GM20000 (cell line): Measurements from ENCODE around the gene NWD2.

Source experiments
- DNase-seq: peaks from one replicate; pipeline ENCODE4 v3.0.0; 2012; ENCODE audit warnings: low spot score
- CTCF ChIP-seq: IDR thresholded peaks from 2 replicates; pipeline ENCODE4 v1.5.1; 2012; ENCODE audit warnings: mild to moderate bottlenecking, control low read depth; ENCODE audit errors: extremely low read depth, missing control alignments

Gene NWD2

DNA sequence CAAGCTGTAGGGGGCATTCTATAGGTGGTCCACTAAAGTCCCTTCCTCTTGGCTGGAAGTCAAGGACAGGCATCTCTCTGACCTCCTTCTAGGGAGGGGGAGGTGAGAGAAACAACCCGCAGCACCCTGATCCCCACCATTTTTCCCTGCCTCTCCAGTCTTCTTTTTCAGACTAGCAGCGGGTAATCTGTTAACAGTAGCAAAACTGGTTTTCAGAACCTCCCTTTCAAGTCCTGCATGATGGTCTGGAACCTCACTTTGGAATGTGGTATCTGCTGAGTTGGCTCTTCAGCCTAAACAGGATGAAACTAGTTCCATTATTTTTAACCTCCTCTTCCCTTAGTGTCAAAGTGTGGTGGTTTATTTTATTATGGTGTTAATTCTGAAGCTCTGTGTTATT lies 196.0 kb downstream of the NWD2 start:
- DNase-seq, result no peak

DNA sequence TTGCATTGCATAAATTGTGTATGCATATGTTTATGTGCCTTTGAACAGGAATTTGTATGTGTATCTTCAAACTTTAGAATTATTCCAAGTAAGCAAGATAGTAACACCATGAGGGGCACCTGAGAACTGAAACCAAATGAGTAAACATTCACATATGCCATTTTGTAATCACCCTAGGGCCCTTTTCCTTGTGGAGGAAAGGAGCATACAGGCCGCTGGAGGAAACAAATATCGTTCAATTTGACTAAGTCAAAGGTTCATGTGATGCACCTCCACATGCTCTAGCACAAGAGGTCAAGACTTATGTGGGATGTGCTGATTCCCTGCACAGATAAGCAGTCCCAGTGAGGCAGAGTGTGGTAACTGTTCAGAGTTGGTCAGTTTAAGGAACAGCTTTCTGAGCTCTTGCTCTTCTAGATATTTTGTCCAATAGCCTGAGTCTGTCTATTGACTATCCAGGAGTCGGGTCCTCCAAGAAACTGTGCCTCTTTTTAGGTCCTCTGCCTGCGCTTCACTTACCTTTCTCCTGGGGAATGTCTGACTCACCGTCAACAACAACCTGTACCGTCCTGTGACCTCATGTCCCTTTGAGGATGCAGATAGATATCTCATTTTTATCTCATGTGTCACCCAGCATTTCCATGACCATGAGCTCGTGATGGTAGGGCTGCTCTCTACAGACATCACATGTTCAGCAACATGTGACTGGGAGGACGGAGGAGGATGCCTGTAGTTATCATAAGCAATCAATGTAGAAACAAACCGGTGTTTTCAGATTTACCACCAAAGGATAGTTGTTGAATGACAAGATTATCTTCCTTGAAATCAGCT lies 196.9 kb downstream of the NWD2 start:
- no peak for DNase-seq
- TF ChIP-seq CTCF, result no peak

More for the DNA sequence above, 196.0 kb downstream of the NWD2 start:
- no peak for TF ChIP-seq CTCF

- no peak for DNase-seq
- TF ChIP-seq CTCF, result no peak
Observed at GRCh38 chr4:37442062-37442323, 197.4 kb downstream of the NWD2 start.

GRCh38 chr4:37443137-37443536 lies 198.6 kb downstream of the NWD2 start:
- DNase-seq, result no peak
- no peak for TF ChIP-seq CTCF

DNA sequence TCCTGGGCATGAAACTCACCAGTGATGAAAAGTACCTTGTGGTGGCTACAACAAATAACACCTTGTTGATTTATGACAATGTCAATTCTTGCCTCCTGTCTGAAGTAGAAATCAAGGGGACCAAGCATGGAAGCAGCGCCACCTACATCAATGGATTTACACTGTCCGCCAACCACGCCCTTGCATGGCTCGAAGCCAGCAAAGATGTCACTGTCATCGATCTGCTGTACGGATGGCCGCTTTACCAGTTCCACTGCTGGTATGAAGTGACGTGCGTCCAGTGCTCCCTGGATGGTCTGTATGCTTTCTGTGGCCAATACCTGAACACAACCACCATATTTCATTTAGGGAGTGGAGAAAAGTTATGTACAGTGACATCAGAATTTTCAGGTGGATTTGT lies 200.5 kb downstream of the NWD2 start:
- TF ChIP-seq CTCF, result no peak
- DNase-seq, result no peak

DNA sequence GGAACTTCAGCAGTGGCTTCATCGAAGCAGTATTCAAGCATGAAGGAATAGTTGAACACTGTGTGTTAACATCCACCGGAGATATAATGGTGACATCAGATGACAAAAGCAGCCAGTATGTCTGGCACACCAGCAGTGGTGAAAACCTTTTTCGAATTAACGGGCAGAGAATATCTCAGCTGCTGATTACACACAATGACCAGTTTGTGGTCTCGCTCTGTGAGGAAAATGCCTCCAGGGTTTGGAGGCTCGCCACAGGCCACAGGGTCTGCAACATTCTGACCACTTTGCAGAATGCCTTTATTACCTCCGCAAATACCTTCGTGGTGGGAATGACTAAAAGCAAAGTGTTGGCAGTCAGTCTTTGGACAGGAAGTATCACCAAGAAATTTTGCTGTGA lies 201.5 kb downstream of the NWD2 start:
- no peak for TF ChIP-seq CTCF
- no peak for DNase-seq

- DNase-seq, result no peak
- no peak for TF ChIP-seq CTCF
Observed at GRCh38 chr4:37447886-37448285, 203.3 kb downstream of the NWD2 start.
